ENCODE results near the gene PTPRJ.

- TF ChIP-seq CTCF (IDR thresholded peaks at IDR 0.05) = no peak
- no peak for TF ChIP-seq EZH2 (IDR thresholded peaks at IDR 0.05; ENCODE audit: borderline replicate concordance, insufficient read depth, low read depth, low read length, poor library complexity, severe bottlenecking)
Observed at GRCh38 chr11:48082771-48083170, 102.4 kb downstream of the PTPRJ start.
